SK-N-MC (cell line): ENCODE data around the gene GDF9.

ENCODE experiments used
- EZH2 ChIP-seq: fragments of 200-600 bp; sonication (generic); IDR thresholded peaks from one replicate; pipeline ENCODE4 v1.6.1; 2017; ENCODE audit warnings: antibody characterized with exemption
- FOXP2 ChIP-seq: optimal IDR thresholded peaks from 2 replicates; pipeline ENCODE3; 2011; ENCODE audit warnings: mild to moderate bottlenecking, moderate library complexity; ENCODE audit not compliant: insufficient read depth; ENCODE audit errors: extremely low read length, control extremely low read depth
- POLR2AphosphoS5 ChIP-seq: IDR thresholded peaks from 2 replicates; pipeline ENCODE4 v1.6.1; 2012; ENCODE audit warnings: mild to moderate bottlenecking, low read depth, low read length, borderline replicate concordance

DNA sequence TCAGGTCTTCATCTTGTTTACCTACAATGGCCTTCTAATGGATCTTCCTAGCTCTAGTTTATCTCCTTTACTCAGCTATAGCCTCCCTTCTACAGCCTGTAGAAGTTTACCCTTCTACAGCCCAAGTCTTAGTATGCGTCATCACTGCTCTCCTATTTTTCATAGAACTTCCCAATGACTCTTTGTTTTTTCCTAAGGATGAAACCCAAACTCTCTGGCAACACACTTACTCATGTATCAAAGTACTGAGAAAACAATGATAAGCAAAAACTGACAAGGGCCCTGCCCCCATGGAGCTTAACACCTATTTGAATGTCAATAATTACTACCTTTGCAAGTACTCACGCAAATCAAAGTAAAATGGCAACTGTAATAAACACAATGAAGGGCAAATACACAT is 40.9 kb upstream of the GDF9 start:
- TF ChIP-seq POLR2AphosphoS5 (no peak), EZH2 (no peak), FOXP2 (no peak)
